HEK293T (cell line): ENCODE measurements around the gene TOB2.

Source experiments
- ARNT ChIP-seq: fragments of 450-650 bp; IDR thresholded peaks from 2 replicates; pipeline ENCODE4 v1.6.1; 2017; ENCODE audit warnings: mild to moderate bottlenecking
- BHLHE40 ChIP-seq: fragments of 450-650 bp; IDR thresholded peaks from 2 replicates; pipeline ENCODE4 v1.6.1; 2016; ENCODE audit warnings: mild to moderate bottlenecking, moderate library complexity, borderline replicate concordance
- CTBP1 ChIP-seq: fragments of 450-650 bp; IDR thresholded peaks from 2 replicates; pipeline ENCODE4 v1.6.1; 2016; ENCODE audit warnings: borderline replicate concordance
- FOXA1 ChIP-seq: fragments of 450-650 bp; IDR thresholded peaks from 2 replicates; pipeline ENCODE4 v1.6.1; 2016; ENCODE audit warnings: mild to moderate bottlenecking
- FOXK2 ChIP-seq: fragments of 450-650 bp; IDR thresholded peaks from 2 replicates; pipeline ENCODE4 v1.6.1; 2016; ENCODE audit warnings: mild to moderate bottlenecking
- FOXM1 ChIP-seq: fragments of 450-650 bp; IDR thresholded peaks from 2 replicates; pipeline ENCODE4 v1.6.1; 2017; ENCODE audit warnings: mild to moderate bottlenecking, borderline replicate concordance
- L3MBTL2 ChIP-seq: fragments of 450-650 bp; conservative IDR thresholded peaks from 2 replicates; pipeline ENCODE4 v1.6.1; 2016; ENCODE audit warnings: mild to moderate bottlenecking
- LEF1 ChIP-seq: fragments of 450-650 bp; IDR thresholded peaks from 2 replicates; pipeline ENCODE4 v1.6.1; 2017; ENCODE audit warnings: mild to moderate bottlenecking, borderline replicate concordance
- NFRKB ChIP-seq: fragments of 450-650 bp; IDR thresholded peaks from 2 replicates; pipeline ENCODE4 v1.6.1; 2016; ENCODE audit warnings: mild to moderate bottlenecking, moderate library complexity
- PKNOX1 ChIP-seq: fragments of 450-650 bp; IDR thresholded peaks from 2 replicates; pipeline ENCODE4 v1.6.1; 2016
- SP1 ChIP-seq: fragments of 450-650 bp; IDR thresholded peaks from 2 replicates; pipeline ENCODE4 v1.6.1; 2017
- SUZ12 ChIP-seq: fragments of 450-650 bp; IDR thresholded peaks from 2 replicates; pipeline ENCODE4 v1.6.1; 2016; ENCODE audit warnings: mild to moderate bottlenecking
- TARDBP ChIP-seq: fragments of 450-650 bp; IDR thresholded peaks from 2 replicates; pipeline ENCODE4 v1.6.1; 2016

- TF ChIP-seq FOXM1: no peak
- no peak for TF ChIP-seq LEF1
- TF ChIP-seq FOXK2: no peak
- no peak for TF ChIP-seq BHLHE40
- TF ChIP-seq SUZ12: no peak
- no peak for TF ChIP-seq CTBP1
- no peak for TF ChIP-seq FOXA1
- TF ChIP-seq SP1: no peak
- TF ChIP-seq NFRKB: no peak
- no peak for TF ChIP-seq TARDBP
- no peak for TF ChIP-seq PKNOX1
- TF ChIP-seq L3MBTL2: no peak
- no peak for TF ChIP-seq ARNT
Measured at GRCh38 chr22:41436322-41437113, 10.1 kb downstream of the TOB2 start.
